OCI-LY3 (cell line): Measurements from ENCODE around the gene BIK.

ENCODE experiments used
- EZH2phosphoT487 ChIP-seq: fragments of 200-600 bp; shearing (Covaris generic); IDR thresholded peaks from 2 replicates; pipeline ENCODE4 v1.6.1; 2018; ENCODE audit warnings: antibody characterized with exemption, mixed run types, low read depth
- TF ChIP-seq, protein P1 (sequence below): fragments of 200-600, 300-600 bp; sonication (generic); IDR thresholded peaks from 2 replicates; pipeline ENCODE4 v1.5.1; 2014; ENCODE audit warnings: antibody characterized with exemption, low read length, low read depth

GRCh38 chr22:43129426-43130425 lies 19.2 kb downstream of the BIK start:
- TF ChIP-seq, protein P1, sequence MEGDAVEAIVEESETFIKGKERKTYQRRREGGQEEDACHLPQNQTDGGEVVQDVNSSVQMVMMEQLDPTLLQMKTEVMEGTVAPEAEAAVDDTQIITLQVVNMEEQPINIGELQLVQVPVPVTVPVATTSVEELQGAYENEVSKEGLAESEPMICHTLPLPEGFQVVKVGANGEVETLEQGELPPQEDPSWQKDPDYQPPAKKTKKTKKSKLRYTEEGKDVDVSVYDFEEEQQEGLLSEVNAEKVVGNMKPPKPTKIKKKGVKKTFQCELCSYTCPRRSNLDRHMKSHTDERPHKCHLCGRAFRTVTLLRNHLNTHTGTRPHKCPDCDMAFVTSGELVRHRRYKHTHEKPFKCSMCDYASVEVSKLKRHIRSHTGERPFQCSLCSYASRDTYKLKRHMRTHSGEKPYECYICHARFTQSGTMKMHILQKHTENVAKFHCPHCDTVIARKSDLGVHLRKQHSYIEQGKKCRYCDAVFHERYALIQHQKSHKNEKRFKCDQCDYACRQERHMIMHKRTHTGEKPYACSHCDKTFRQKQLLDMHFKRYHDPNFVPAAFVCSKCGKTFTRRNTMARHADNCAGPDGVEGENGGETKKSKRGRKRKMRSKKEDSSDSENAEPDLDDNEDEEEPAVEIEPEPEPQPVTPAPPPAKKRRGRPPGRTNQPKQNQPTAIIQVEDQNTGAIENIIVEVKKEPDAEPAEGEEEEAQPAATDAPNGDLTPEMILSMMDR: no peak
- TF ChIP-seq EZH2phosphoT487: no peak
